Fibroblast of lung (primary cell): ENCODE measurements around the gene BCL10.

ENCODE experiments used
- CTCF ChIP-seq, 2 donors: IDR thresholded peaks in 1 of 2; conservative IDR thresholded peaks in 1 of 2; 1 replicate in 1 of 2; 2 replicates in 1 of 2; pipeline ENCODE4 v1.5.1; 2011 to 2012; ENCODE audit warnings: low read length in 2 of 2, control low read depth in 1 of 2, inconsistent platforms in 1 of 2, low read depth in 1 of 2, mild to moderate bottlenecking in 1 of 2
- EZH2 ChIP-seq: IDR thresholded peaks from 2 replicates; pipeline ENCODE4 v1.5.1; 2012; ENCODE audit warnings: low read length, control low read depth, mild to moderate bottlenecking; ENCODE audit errors: missing control alignments

- TF ChIP-seq CTCF (conservative IDR thresholded peaks at IDR 0.05 in 1 of 2, IDR thresholded peaks at IDR 0.05 in 1 of 2; ENCODE audit: low read depth in 1 of 2, low read length in 2 of 2) (no peak), EZH2 (no peak)
These were observed 43.5 kb upstream of the BCL10 start for GRCh38 chr1:85319931-85320330.
